Measurements from ENCODE around the gene TEX13B. TPM values are rescaled to one million over a fixed set of nuclear protein-coding genes. Genes with fewer than 3 reads are reported as not detected.

TEX13B gene
- total RNA-seq, 1 experiment from 2014 or later = 0.42 TPM

GRCh38 chrX:108000751-108001150 is 18.6 kb upstream of the TEX13B start:
- Histone ChIP-seq H3K79me2 (ENCODE audit: insufficient read depth, low read length) (no peaks in the 10 kb centered on the region), H3K18ac (ENCODE audit: insufficient read length, low read depth, low read length) (no peak overlapping the region), H2BK12ac (ENCODE audit: insufficient read length, low read depth, low read length) (no peak overlapping the region), H2AFZ (ENCODE audit: low read length) (no peak overlapping the region), H3K23me2 (ENCODE audit: insufficient read length, low read depth, low read length, poor library complexity, severe bottlenecking) (no peaks in the 10 kb centered on the region), H4K91ac (ENCODE audit: insufficient read length, low read depth, low read length) (no peak overlapping the region), H3K4me2 (ENCODE audit: insufficient read depth, insufficient read length, low read length) (no peak overlapping the region), H2BK5ac (ENCODE audit: insufficient read length, low read length) (no peak overlapping the region), H3K79me1 (ENCODE audit: insufficient read depth, low read depth, low read length, poor library complexity, severe bottlenecking) (no peaks in the 10 kb centered on the region), H2BK20ac (ENCODE audit: low read depth, low read length, poor library complexity, severe bottlenecking) (no peak overlapping the region), H2BK120ac (ENCODE audit: low read depth, low read length, poor library complexity, severe bottlenecking) (no peak overlapping the region), H3K23ac (ENCODE audit: insufficient read length, low read depth, low read length) (no peak overlapping the region), H3T11ph (ENCODE audit: low read length) (no peak overlapping the region), H3K4ac (ENCODE audit: low read depth, low read length) (no peak overlapping the region), H3K14ac (ENCODE audit: insufficient read depth, low read length) (no peak overlapping the region), H3K27me3 (ENCODE audit: insufficient read depth, low read length) (no peaks in the 10 kb centered on the region), H3K4me1 (ENCODE audit: insufficient read depth, low read length) (no peaks in the 10 kb centered on the region; the same call in 1 of the 2 replicates), H2BK15ac (ENCODE audit: low read depth, low read length) (no peak overlapping the region), H3K9ac (ENCODE audit: extremely low read depth, insufficient read length, low read length) (no peak overlapping the region), H2AK5ac (ENCODE audit: insufficient read length, low read length) (no peak overlapping the region), H3K56ac (ENCODE audit: insufficient read length, low read depth, low read length) (no peak overlapping the region), H3K9me3 (ENCODE audit: control insufficient read depth, low read depth, low read length) (peaks cover 16% of the 10 kb centered on the region), H4K5ac (ENCODE audit: insufficient read length, low read depth, low read length) (no peak overlapping the region), H4K20me1 (ENCODE audit: control insufficient read depth, insufficient read depth, insufficient read length) (no peaks in the 10 kb centered on the region), H4K8ac (replicated peaks; ENCODE audit: insufficient read length, low read depth, low read length) (no peak overlapping the region), H3K27ac (ENCODE audit: insufficient read length, low read depth, low read length) (no peak overlapping the region)
- H3K4me1 Mint-ChIP-seq = peaks cover 2 to 14% of the 10 kb centered on the region in 2 experiments; a peak in 2 of 4 replicates
- no peak for TF ChIP-seq CTCF (conservative IDR thresholded peaks at IDR 0.05)
- DNase-seq = no peak
- H3K27me3 Mint-ChIP-seq (ENCODE audit: low read depth) = peaks cover 12% of the 10 kb centered on the region
- no peak overlapping the region for H3K27ac Mint-ChIP-seq
- peaks cover 6 to 68% of the 10 kb centered on the region in 2 experiments for H3K9me3 Mint-ChIP-seq
- H3K4me3 Mint-ChIP-seq = no peak overlapping the region
- peaks cover 0 to 47% (median 41%) of the 10 kb centered on the region in 3 experiments; a peak in 4 of 7 replicates for H3K36me3 Mint-ChIP-seq (ENCODE audit: insufficient read depth in 1 of 3, low read depth in 3 of 3)
- no CpG with 5 or more reads among the region's 2 CpGs for WGBS (ENCODE audit: extremely low coverage, insufficient read length, low lambda C conversion rate)
